HL-60 (cell line): Measurements from ENCODE around the gene LAG3.

Experiments
- CTCF ChIP-seq: IDR thresholded peaks from one replicate; pipeline ENCODE4 v1.5.1; 2011; ENCODE audit warnings: low read length, control low read depth, inconsistent platforms; ENCODE audit not compliant: insufficient read depth
- GABPA ChIP-seq: IDR thresholded peaks from 2 replicates; pipeline ENCODE4 v1.6.1; 2012; ENCODE audit warnings: low read depth
- POLR2AphosphoS5 ChIP-seq: IDR thresholded peaks from 2 replicates; pipeline ENCODE4 v1.6.1; 2012; ENCODE audit warnings: low read depth
- SPI1 ChIP-seq: IDR thresholded peaks from 2 replicates; pipeline ENCODE4 v1.6.1; 2012; ENCODE audit warnings: low read depth, mild to moderate bottlenecking, borderline replicate concordance
- TF ChIP-seq, protein P1 (sequence below): IDR thresholded peaks from 2 replicates; pipeline ENCODE4 v1.6.1; 2012; ENCODE audit warnings: low read depth; ENCODE audit not compliant: insufficient replicate concordance

DNA sequence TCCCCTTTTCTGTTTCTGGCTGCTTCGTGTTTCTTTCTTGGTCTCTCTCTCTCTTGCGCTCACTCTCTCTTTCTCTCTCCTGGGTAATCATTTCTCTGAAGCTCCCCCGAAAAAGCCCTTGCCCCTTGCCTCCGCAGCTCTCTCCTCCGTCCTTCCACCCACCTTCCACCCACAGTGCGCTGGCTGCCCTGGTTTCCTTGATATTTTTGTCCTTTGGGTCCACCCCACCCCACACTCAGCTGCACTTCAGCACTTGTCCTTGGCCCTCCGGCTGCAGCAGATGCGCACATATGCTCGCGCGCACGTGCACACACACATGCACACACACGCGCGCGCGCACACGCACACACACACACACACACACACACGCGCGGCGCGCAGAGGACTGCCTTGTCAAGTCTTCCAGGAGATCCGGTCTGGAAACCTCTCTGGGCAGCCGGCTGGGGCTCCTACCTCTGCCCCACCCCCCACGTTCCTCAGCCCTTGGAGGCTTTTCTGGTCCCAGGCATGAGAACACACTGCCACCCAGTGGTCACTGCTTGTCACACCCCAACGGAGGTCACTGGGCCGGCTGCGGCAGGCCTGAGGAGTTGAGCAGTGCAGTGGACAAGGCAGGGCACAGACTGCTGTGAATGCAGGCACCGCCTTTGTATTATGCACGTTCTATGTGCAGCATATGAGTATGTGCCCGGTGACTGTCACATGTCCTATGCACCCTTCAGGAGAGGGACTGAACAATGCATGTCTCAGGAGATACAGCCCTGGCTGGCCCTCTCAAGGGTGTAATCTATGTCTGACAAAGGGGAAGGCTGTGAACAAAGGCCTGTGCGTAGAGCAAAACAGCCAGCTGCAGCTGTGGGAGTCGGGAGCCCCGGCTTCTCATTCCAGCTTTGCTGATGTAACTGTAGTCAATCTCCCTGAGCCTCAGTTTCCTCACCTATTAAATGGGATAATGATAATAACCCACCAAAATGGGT, 6.5 kb downstream of the LAG3 start:
- TF ChIP-seq GABPA (no peak), CTCF (peak; percentile 88), POLR2AphosphoS5 (peak; percentile 47), SPI1 (0 out of 2 replicates have a peak, but pooled peaks have one; percentile 18)
- TF ChIP-seq, protein P1, sequence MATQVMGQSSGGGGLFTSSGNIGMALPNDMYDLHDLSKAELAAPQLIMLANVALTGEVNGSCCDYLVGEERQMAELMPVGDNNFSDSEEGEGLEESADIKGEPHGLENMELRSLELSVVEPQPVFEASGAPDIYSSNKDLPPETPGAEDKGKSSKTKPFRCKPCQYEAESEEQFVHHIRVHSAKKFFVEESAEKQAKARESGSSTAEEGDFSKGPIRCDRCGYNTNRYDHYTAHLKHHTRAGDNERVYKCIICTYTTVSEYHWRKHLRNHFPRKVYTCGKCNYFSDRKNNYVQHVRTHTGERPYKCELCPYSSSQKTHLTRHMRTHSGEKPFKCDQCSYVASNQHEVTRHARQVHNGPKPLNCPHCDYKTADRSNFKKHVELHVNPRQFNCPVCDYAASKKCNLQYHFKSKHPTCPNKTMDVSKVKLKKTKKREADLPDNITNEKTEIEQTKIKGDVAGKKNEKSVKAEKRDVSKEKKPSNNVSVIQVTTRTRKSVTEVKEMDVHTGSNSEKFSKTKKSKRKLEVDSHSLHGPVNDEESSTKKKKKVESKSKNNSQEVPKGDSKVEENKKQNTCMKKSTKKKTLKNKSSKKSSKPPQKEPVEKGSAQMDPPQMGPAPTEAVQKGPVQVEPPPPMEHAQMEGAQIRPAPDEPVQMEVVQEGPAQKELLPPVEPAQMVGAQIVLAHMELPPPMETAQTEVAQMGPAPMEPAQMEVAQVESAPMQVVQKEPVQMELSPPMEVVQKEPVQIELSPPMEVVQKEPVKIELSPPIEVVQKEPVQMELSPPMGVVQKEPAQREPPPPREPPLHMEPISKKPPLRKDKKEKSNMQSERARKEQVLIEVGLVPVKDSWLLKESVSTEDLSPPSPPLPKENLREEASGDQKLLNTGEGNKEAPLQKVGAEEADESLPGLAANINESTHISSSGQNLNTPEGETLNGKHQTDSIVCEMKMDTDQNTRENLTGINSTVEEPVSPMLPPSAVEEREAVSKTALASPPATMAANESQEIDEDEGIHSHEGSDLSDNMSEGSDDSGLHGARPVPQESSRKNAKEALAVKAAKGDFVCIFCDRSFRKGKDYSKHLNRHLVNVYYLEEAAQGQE = peak; percentile 51
